Measurements from ENCODE around the gene PEX26.

DNA sequence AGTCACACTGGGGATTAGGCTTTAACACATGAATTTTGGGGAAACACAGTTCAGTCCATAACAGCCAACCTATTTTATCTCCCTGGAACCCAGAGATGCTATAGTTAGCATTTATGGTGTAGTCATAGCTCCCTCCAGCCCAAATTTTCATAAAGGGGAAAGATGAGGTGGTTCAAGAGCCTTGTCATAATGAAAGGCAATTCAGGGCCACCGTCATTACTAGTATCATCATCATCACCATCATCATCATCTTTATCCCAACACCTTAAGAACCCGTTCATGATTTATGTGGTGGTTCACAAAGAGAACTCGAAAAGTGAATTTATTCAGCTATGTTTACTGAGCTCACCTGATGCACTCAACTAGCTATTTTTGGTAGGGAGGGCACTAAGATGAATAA is 30.4 kb downstream of the PEX26 start:
- TF ChIP-seq POLR2A (IDR thresholded peaks at IDR 0.05), result no peak
- TF ChIP-seq, protein P1, sequence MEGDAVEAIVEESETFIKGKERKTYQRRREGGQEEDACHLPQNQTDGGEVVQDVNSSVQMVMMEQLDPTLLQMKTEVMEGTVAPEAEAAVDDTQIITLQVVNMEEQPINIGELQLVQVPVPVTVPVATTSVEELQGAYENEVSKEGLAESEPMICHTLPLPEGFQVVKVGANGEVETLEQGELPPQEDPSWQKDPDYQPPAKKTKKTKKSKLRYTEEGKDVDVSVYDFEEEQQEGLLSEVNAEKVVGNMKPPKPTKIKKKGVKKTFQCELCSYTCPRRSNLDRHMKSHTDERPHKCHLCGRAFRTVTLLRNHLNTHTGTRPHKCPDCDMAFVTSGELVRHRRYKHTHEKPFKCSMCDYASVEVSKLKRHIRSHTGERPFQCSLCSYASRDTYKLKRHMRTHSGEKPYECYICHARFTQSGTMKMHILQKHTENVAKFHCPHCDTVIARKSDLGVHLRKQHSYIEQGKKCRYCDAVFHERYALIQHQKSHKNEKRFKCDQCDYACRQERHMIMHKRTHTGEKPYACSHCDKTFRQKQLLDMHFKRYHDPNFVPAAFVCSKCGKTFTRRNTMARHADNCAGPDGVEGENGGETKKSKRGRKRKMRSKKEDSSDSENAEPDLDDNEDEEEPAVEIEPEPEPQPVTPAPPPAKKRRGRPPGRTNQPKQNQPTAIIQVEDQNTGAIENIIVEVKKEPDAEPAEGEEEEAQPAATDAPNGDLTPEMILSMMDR (IDR thresholded peaks at IDR 0.05), result no peak

Measured in lower leg skin (tissue), 3 donors.